PC-3 (cell line): ENCODE results near the gene IMP3. TPM values are rescaled to one million over a fixed set of nuclear protein-coding genes. Genes with fewer than 3 reads are reported as not detected.

Experiments used
- total RNA-seq: library from RNA; depleted of rRNA; stranded (reverse); fragments of >200 nt; gene quantifications from 2 replicates; pipeline ENCODE4 v1.2.3, GENCODE V29; 2014; rRNA removed

Gene IMP3
- total RNA-seq, 1 experiment from 2014 or later: 95.4 TPM

Other genes with a start within 250 kb of the IMP3 start
- 24.9 and 27.8 TPM in 2 replicates for gene SIN3A, start 188.5 kb downstream of the IMP3 start, total RNA-seq
- 9.1 and 15.7 TPM in 2 replicates for gene PTPN9, start 60.9 kb downstream of the IMP3 start, total RNA-seq
- gene SNUPN, start 14.5 kb downstream of the IMP3 start, total RNA-seq: 7.9 and 13.5 TPM in 2 replicates
- gene SNX33, start 7.7 kb upstream of the IMP3 start, total RNA-seq: 16.2 and 16.8 TPM in 2 replicates
- 2.0 and 2.9 TPM in 2 replicates for gene CSPG4, start 72.6 kb upstream of the IMP3 start, total RNA-seq
- gene UBE2Q2, start 203.2 kb upstream of the IMP3 start, total RNA-seq: 18.5 and 20.3 TPM in 2 replicates